ENCODE results near the gene CHSY1.

The CHSY1 gene

GRCh38 chr15:101267320-101268104 is 15.7 kb upstream of the CHSY1 start:
- H3K27ac ChIP-seq (ENCODE audit: low read length) = no peak overlapping the region
- H3K9me3 ChIP-seq (ENCODE audit: control insufficient read depth, insufficient read depth, low read length) = no peaks in the 10 kb centered on the region
- H3K4me1 ChIP-seq (ENCODE audit: control insufficient read depth, insufficient read depth, low read length) = no peaks in the 10 kb centered on the region
- H3K27me3 ChIP-seq (ENCODE audit: control insufficient read depth, insufficient read depth, low read length) = no peaks in the 10 kb centered on the region
- no peak for DNase-seq (ENCODE audit: low read depth, low spot score)
- peaks cover 4% of the 10 kb centered on the region; the same call in 1 of the 2 replicates for H3K36me3 ChIP-seq (ENCODE audit: control insufficient read depth, insufficient read depth, low read length)
- no CpG with 5 or more reads among the region's 18 CpGs for WGBS (ENCODE audit: insufficient coverage, insufficient read length)
- no peak overlapping the region for H3K4me3 ChIP-seq (ENCODE audit: low read length)

GRCh38 chr15:101266787-101267186 is 14.9 kb upstream of the CHSY1 start:
- no peak overlapping the region for H3K27ac ChIP-seq (ENCODE audit: low read length)
- peaks cover 3% of the 10 kb centered on the region; the same call in 1 of the 2 replicates for H3K36me3 ChIP-seq (ENCODE audit: control insufficient read depth, insufficient read depth, low read length)
- no CpG with 5 or more reads among the region's 9 CpGs for WGBS (ENCODE audit: insufficient coverage, insufficient read length)
- no peaks in the 10 kb centered on the region for H3K9me3 ChIP-seq (ENCODE audit: control insufficient read depth, insufficient read depth, low read length)
- no peak overlapping the region for H3K4me3 ChIP-seq (ENCODE audit: low read length)
- H3K4me1 ChIP-seq (ENCODE audit: control insufficient read depth, insufficient read depth, low read length) = no peaks in the 10 kb centered on the region
- no peaks in the 10 kb centered on the region for H3K27me3 ChIP-seq (ENCODE audit: control insufficient read depth, insufficient read depth, low read length)
- no peak for DNase-seq (ENCODE audit: low read depth, low spot score)

DNA sequence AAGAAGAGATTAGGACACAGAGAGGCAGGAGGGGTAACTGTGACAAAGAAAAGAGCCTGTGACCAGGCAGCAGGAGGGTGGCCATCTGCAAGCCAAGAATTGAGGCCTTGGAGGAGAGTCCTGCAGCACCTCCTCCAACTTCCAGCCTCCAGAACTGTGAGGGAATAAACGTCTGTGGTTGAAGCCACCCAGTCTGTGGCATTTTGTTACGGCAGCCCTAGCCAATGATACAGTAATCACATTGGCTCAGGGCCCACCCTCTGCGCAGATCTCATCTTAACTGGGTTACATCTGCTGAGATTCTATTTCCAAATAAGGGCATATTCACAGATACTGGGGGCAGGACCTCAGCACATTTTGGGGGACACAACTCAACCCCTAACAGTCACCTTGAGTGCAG is 14.2 kb upstream of the CHSY1 start:
- no peak for DNase-seq (ENCODE audit: low read depth, low spot score)
- H3K27ac ChIP-seq (ENCODE audit: low read length) = no peak overlapping the region

DNA sequence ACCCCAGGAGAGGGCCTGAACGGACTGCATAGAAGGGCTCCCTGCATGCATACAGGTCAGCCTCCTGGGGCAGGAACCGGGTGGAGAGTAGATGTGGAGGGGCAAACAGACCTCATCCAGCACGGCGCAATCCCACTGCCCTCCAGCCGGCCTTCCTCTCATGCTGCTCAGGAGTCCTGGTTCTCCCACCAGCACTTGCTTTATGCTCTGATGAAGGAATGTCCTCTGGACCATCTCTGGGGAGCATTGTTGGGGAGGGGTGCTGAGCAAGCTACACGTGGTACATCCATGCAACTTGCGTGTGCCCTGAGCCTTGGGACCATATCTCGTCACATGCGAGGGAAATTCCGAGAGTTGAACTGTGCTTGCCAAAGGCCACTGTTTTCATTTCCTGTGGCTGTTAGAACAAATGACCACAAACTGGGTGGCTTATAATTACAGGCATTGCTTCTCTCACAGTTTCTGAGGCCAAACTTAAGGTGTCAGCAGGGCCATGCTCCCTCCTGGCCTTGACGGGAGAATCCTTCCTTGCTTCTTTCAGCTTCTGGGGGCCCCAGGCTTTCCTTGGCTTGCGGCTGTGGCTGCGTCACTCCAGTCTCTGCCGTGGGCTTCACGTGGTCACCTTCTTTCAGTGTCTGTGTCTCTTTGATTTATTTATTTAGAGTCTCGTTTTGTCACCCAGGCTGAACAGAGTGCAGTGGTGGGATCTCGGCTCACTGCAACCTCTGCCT is 13.2 kb upstream of the CHSY1 start:
- H3K9me3 ChIP-seq (ENCODE audit: control insufficient read depth, insufficient read depth, low read length) = no peaks in the 10 kb centered on the region
- no peaks in the 10 kb centered on the region for H3K27me3 ChIP-seq (ENCODE audit: control insufficient read depth, insufficient read depth, low read length)
- no peak overlapping the region for H3K4me3 ChIP-seq (ENCODE audit: low read length)
- WGBS (ENCODE audit: insufficient coverage, insufficient read length) = no CpG with 5 or more reads among the region's 17 CpGs
- no peak for DNase-seq (ENCODE audit: low read depth, low spot score)
- H3K4me1 ChIP-seq (ENCODE audit: control insufficient read depth, insufficient read depth, low read length) = no peaks in the 10 kb centered on the region
- H3K36me3 ChIP-seq (ENCODE audit: control insufficient read depth, insufficient read depth, low read length) = no peaks in the 10 kb centered on the region
- no peak overlapping the region for H3K27ac ChIP-seq (ENCODE audit: low read length)

More for the DNA sequence above, 14.2 kb upstream of the CHSY1 start:
- H3K36me3 ChIP-seq (ENCODE audit: control insufficient read depth, insufficient read depth, low read length) = no peaks in the 10 kb centered on the region
- WGBS (ENCODE audit: insufficient coverage, insufficient read length) = no CpG with 5 or more reads among the region's 3 CpGs
- H3K4me1 ChIP-seq (ENCODE audit: control insufficient read depth, insufficient read depth, low read length) = no peaks in the 10 kb centered on the region
- H3K4me3 ChIP-seq (ENCODE audit: low read length) = no peak overlapping the region
- H3K9me3 ChIP-seq (ENCODE audit: control insufficient read depth, insufficient read depth, low read length) = no peaks in the 10 kb centered on the region
- H3K27me3 ChIP-seq (ENCODE audit: control insufficient read depth, insufficient read depth, low read length) = no peaks in the 10 kb centered on the region

DNA sequence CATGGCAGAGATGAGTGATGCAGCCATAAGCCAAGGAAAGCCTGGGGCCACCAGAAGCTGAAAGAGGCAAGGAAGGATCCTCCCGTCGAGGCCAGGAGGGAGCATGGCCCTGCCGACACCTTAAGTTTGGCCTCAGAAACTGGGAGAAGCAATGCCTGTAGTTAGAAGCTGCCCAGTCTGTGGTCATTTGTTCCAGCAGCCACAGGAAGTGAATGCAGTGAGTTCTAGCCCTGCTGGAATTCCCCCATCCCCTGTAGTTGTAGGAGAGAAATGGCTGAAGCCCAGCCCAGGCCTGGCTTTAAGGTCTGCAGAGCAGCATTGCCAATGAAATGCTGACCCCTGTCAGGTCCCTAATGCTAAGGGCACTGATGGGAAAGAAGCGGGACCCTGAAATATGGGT is 12.2 kb upstream of the CHSY1 start:
- H3K27me3 ChIP-seq (ENCODE audit: control insufficient read depth, insufficient read depth, low read length) = no peaks in the 10 kb centered on the region
- no peak for DNase-seq (ENCODE audit: low read depth, low spot score)
- H3K4me1 ChIP-seq (ENCODE audit: control insufficient read depth, insufficient read depth, low read length) = no peaks in the 10 kb centered on the region
- H3K9me3 ChIP-seq (ENCODE audit: control insufficient read depth, insufficient read depth, low read length) = no peaks in the 10 kb centered on the region
- no CpG with 5 or more reads among the region's 4 CpGs for WGBS (ENCODE audit: insufficient coverage, insufficient read length)
- no peak overlapping the region for H3K4me3 ChIP-seq (ENCODE audit: low read length)
- H3K27ac ChIP-seq (ENCODE audit: low read length) = no peak overlapping the region
- H3K36me3 ChIP-seq (ENCODE audit: control insufficient read depth, insufficient read depth, low read length) = no peaks in the 10 kb centered on the region

- DNase-seq (ENCODE audit: low read depth, low spot score) = no peak
- H3K27me3 ChIP-seq (ENCODE audit: control insufficient read depth, insufficient read depth, low read length) = no peaks in the 10 kb centered on the region
- H3K27ac ChIP-seq (ENCODE audit: low read length) = no peak overlapping the region
- H3K36me3 ChIP-seq (ENCODE audit: control insufficient read depth, insufficient read depth, low read length) = no peaks in the 10 kb centered on the region
- no peaks in the 10 kb centered on the region for H3K9me3 ChIP-seq (ENCODE audit: control insufficient read depth, insufficient read depth, low read length)
- no peaks in the 10 kb centered on the region; the same call in 1 of the 2 replicates for H3K4me1 ChIP-seq (ENCODE audit: control insufficient read depth, insufficient read depth, low read length)
- H3K4me3 ChIP-seq (ENCODE audit: low read length) = no peak overlapping the region
- whole genome bisulfite sequencing (ENCODE audit: insufficient coverage, insufficient read length) = no CpG with 5 or more reads among the region's 4 CpGs
Observed at GRCh38 chr15:101262551-101262950, 10.7 kb upstream of the CHSY1 start.

DNA sequence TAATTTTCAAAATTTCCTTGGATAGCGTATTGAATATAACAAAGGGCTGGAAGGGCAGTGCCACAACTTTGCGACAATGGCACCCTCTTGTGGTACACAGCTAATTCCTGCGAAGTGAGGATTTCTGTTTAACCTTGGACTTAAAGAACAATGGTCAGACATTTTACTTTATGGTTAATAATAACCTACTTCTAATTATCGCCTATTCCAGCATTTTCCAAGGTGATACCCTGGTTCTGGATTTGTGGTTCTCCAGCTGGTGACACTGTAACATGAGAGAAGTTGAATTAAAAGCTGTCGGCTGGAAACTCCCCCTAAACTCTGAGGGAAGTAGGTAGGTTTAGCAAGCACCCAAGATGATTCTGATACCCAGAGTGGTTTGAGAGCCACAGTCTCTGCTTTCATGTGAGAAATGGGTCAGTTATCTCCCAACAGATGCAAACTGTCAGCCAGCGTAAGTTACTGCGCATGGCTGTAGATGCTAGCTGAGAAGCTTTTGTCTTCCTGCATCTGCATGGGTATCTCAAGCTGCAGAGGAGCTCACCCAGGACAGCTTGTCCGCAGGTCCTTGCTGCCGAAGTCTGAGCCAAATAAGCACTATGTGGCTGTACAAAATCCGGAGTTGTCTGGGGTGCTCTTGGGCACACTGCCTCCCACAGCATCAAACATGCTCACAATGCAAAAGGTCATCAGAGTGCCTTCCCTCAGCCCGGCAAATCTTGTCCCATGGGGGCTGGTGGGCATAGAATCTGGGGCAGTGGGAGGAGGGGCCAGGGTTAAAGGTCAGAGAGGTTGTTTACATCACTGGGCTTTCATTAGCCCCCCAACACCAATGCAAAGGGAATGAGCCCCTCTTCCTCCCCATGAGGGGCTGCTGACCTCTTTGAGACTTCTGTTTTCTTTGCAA is 6.6 kb upstream of the CHSY1 start:
- Histone ChIP-seq H3K27ac (ENCODE audit: low read length) (no peak overlapping the region), H3K4me1 (ENCODE audit: control insufficient read depth, insufficient read depth, low read length) (no peaks in the 10 kb centered on the region; the same call in 1 of the 2 replicates), H3K4me3 (ENCODE audit: low read length) (no peak overlapping the region), H3K9me3 (ENCODE audit: control insufficient read depth, insufficient read depth, low read length) (no peaks in the 10 kb centered on the region), H3K27me3 (ENCODE audit: control insufficient read depth, insufficient read depth, low read length) (no peaks in the 10 kb centered on the region), H3K36me3 (ENCODE audit: control insufficient read depth, insufficient read depth, low read length) (no peaks in the 10 kb centered on the region)
- DNase-seq (ENCODE audit: low read depth, low spot score) = no peak
- no CpG with 5 or more reads among the region's 11 CpGs for WGBS (ENCODE audit: insufficient coverage, insufficient read length)

- no peaks in the 10 kb centered on the region for H3K27me3 ChIP-seq (ENCODE audit: control insufficient read depth, insufficient read depth, low read length)
- no peaks in the 10 kb centered on the region for H3K36me3 ChIP-seq (ENCODE audit: control insufficient read depth, insufficient read depth, low read length)
- H3K27ac ChIP-seq (ENCODE audit: low read length) = no peak overlapping the region
- H3K4me3 ChIP-seq (ENCODE audit: low read length) = no peak overlapping the region
- no CpG with 5 or more reads among the region's 6 CpGs for WGBS (ENCODE audit: insufficient coverage, insufficient read length)
- no peaks in the 10 kb centered on the region; the same call in 1 of the 2 replicates for H3K4me1 ChIP-seq (ENCODE audit: control insufficient read depth, insufficient read depth, low read length)
- no peaks in the 10 kb centered on the region for H3K9me3 ChIP-seq (ENCODE audit: control insufficient read depth, insufficient read depth, low read length)
- no peak for DNase-seq (ENCODE audit: low read depth, low spot score)
Observed at GRCh38 chr15:101256757-101257156, 4.9 kb upstream of the CHSY1 start.

DNA sequence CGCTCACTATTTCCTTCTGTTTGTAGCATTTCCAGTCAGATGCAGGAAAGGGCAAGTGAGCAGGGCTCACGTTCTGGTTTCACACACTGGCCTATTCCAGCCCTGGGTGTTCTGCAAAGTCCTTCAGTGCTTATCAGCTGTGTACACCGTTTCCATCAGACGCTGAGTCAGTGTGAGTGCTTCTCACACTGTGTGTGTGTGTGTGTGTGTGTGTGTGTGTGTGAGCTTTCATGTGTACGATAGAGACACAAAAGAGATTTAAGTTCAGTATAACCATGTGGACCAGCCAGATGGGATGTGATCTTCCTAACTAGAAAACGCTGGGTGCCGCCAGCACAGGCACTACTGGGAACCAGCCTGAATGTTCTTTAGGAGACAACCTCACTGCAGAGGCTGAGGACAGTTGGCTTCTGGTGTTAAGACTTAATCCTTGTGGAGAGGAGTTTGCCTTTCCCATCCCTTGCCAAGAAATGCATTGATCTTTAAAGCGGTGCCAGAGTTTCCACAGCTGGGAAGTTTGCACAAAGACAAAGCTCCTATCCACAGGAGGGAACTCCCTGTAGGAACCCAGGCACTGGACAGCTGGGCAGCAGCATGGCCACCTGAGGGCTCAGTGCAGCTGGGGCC is 3.9 kb upstream of the CHSY1 start:
- H3K4me3 ChIP-seq (ENCODE audit: low read length) = no peak overlapping the region
- H3K9me3 ChIP-seq (ENCODE audit: control insufficient read depth, insufficient read depth, low read length) = no peaks in the 10 kb centered on the region
- no peaks in the 10 kb centered on the region for H3K27me3 ChIP-seq (ENCODE audit: control insufficient read depth, insufficient read depth, low read length)
- no peak overlapping the region for H3K27ac ChIP-seq (ENCODE audit: low read length)
- H3K36me3 ChIP-seq (ENCODE audit: control insufficient read depth, insufficient read depth, low read length) = no peaks in the 10 kb centered on the region
- DNase-seq (ENCODE audit: low read depth, low spot score) = no peak
- WGBS (ENCODE audit: insufficient coverage, insufficient read length) = no CpG with 5 or more reads among the region's 8 CpGs
- H3K4me1 ChIP-seq (ENCODE audit: control insufficient read depth, insufficient read depth, low read length) = no peaks in the 10 kb centered on the region; the same call in 1 of the 2 replicates

DNA sequence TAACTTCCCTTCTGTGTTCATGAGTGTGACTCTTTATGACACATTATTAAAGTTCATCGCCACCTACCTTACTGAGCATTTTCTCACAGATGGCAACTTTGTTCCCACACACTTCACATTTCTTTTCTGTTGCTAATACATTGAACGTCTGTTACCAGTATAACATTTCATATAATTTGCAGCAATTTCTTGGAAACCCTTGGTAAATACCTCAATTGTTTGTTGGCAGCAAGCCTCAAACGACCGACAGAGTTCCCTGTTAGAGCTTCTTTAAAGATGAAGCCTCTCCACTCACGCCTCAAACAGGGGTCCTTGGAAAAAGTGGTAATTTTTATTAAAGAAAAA is 3.2 kb upstream of the CHSY1 start:
- Histone ChIP-seq H3K9me3 (ENCODE audit: control insufficient read depth, insufficient read depth, low read length) (no peaks in the 10 kb centered on the region), H3K27ac (ENCODE audit: low read length) (no peak overlapping the region), H3K4me1 (ENCODE audit: control insufficient read depth, insufficient read depth, low read length) (peaks cover 2% of the 10 kb centered on the region; the same call in 1 of the 2 replicates), H3K4me3 (ENCODE audit: low read length) (no peak overlapping the region), H3K36me3 (ENCODE audit: control insufficient read depth, insufficient read depth, low read length) (no peaks in the 10 kb centered on the region), H3K27me3 (ENCODE audit: control insufficient read depth, insufficient read depth, low read length) (no peaks in the 10 kb centered on the region)
- no peak for DNase-seq (ENCODE audit: low read depth, low spot score)
- no CpG with 5 or more reads among the region's 5 CpGs for WGBS (ENCODE audit: insufficient coverage, insufficient read length)
